ENCODE data around the gene NANOGP8. TPM values are rescaled to one million over a fixed set of nuclear protein-coding genes. Genes with fewer than 3 reads are reported as not detected.

NANOGP8 gene
- total and polyA plus RNA-seq, 4 donors: 0.61 to 1.0 TPM; not detected in 2

DNA sequence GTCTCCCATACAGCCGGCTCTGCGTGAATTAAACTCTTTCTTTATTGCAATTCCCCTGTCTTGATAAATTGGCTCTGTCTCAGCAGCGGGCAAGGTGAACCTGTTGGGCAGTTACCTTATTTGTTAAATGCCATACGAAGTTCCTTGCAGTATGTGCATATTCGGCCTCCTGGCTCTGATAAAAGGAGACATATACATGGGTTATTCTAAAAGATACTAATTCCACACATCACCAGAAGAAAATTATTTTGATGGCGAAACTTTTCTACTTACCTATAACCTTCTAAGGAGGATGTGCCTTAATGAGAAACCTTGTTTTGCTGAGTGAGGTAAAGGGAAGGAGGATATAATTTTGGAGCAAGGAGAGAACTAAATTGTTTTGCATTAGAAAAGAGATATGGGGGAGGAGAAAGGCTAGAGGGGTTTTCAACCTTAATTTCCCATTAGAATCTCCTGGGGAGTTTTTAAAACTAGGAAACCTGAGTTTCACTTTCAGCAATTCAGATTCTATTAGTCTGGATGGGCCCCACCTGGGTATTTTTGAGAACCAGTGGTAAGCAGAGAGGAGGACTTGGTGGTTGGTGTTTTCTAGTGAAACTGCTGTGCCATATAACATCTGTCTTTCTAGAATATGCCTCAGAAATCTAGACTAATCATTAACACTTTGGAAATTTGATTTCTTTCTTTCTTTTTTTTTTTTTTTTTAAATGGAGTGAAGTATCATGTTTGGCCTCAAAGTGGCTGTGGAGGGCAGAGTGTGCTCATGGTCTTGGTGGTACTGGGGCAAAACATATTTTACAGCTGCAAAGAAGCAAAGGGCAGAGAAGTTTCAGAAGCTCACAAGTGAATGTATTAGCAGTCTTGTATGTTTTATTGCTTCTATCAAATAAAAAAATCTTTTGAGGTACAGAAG, 23.0 kb downstream of the NANOGP8 start:
- Histone ChIP-seq H3K36me3 (ENCODE audit: control insufficient read depth, insufficient read depth, low read length) (no peaks in the 10 kb centered on the region), H3K27me3 (ENCODE audit: control insufficient read depth, insufficient read depth, low read length) (no peaks in the 10 kb centered on the region), H3K9me3 (ENCODE audit: control insufficient read depth, insufficient read depth, low read length) (no peaks in the 10 kb centered on the region), H3K4me3 (ENCODE audit: low read depth, low read length) (no peak overlapping the region), H3K4me1 (ENCODE audit: control insufficient read depth, insufficient read depth, low read length) (no peaks in the 10 kb centered on the region), H3K27ac (ENCODE audit: low read depth, low read length) (no peak overlapping the region)
- whole genome bisulfite sequencing (ENCODE audit: insufficient coverage): 56% methylated on average over 3 of the region's 6 CpGs
- peak in 1 of 6 donors; percentile 25 for DNase-seq (ENCODE audit: low read depth in 4 of 6, low spot score in 6 of 6)

DNA sequence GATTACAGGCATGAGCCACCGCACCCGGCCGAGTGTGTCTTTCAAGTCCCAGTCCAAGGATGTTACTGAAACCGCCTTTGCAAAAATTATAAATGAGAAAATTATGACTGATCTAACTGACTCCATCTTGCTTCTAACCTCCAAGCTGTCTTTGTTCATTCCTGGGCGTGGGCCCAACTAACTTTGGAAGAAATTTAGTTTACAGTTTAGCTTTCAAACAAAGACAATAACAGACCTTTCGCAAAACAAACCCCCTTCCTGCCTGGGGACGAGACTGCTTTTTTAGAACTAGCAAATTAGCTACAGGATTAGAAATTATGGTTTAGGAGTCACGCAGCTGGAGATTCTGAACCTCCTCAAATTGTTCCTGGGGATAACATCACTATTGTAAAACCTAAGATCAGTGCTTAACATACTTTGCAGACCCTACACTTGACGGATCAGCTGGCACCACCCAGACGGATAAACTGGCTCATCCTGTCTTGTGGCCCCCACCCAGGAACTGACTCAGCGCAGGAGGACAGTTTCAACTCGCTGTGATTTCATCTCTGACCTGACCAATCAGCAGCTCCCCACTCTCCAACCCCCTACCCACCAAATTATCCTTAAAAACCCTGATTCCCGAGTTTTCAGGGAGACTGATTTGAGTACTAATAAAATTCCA, 23.8 kb downstream of the NANOGP8 start:
- WGBS (ENCODE audit: insufficient coverage): 51% methylated on average over 5 of the region's 13 CpGs
- Histone ChIP-seq H3K27me3 (ENCODE audit: control insufficient read depth, insufficient read depth, low read length) (no peaks in the 10 kb centered on the region), H3K36me3 (ENCODE audit: control insufficient read depth, insufficient read depth, low read length) (no peaks in the 10 kb centered on the region), H3K27ac (ENCODE audit: low read depth, low read length) (no peak overlapping the region), H3K9me3 (ENCODE audit: control insufficient read depth, insufficient read depth, low read length) (no peaks in the 10 kb centered on the region), H3K4me3 (ENCODE audit: low read depth, low read length) (no peak overlapping the region), H3K4me1 (ENCODE audit: control insufficient read depth, insufficient read depth, low read length) (no peaks in the 10 kb centered on the region)
- no peak for DNase-seq (ENCODE audit: low read depth in 4 of 6, low spot score in 6 of 6)

DNA sequence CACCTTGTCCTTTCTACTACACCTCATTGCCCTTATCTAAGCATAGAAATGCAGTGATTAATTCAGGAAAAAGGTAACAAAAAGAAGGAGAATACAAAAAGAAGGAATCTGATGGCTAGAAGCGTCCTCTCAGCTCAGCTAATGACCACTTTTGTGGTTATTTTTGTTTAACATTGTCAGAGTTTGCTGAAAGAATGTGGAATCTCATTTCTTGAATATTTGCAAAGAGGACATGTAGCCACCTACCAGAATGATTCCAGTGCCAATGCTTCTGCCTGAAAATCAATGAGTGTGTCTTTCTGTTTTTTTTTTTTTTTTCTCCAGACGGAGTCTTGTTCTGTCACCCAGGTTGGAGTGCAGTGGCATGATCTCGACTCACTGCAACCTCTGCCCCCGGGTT, 24.5 kb downstream of the NANOGP8 start:
- no peak for DNase-seq (ENCODE audit: low read depth in 4 of 6, low spot score in 6 of 6)
- Histone ChIP-seq H3K4me3 (ENCODE audit: low read depth, low read length) (no peak overlapping the region), H3K27me3 (ENCODE audit: control insufficient read depth, insufficient read depth, low read length) (no peaks in the 10 kb centered on the region), H3K36me3 (ENCODE audit: control insufficient read depth, insufficient read depth, low read length) (no peaks in the 10 kb centered on the region), H3K9me3 (ENCODE audit: control insufficient read depth, insufficient read depth, low read length) (no peaks in the 10 kb centered on the region), H3K4me1 (ENCODE audit: control insufficient read depth, insufficient read depth, low read length) (no peaks in the 10 kb centered on the region), H3K27ac (ENCODE audit: low read depth, low read length) (no peak overlapping the region)
- WGBS (ENCODE audit: insufficient coverage): 78% methylated on average over 4 of the region's 4 CpGs

DNA sequence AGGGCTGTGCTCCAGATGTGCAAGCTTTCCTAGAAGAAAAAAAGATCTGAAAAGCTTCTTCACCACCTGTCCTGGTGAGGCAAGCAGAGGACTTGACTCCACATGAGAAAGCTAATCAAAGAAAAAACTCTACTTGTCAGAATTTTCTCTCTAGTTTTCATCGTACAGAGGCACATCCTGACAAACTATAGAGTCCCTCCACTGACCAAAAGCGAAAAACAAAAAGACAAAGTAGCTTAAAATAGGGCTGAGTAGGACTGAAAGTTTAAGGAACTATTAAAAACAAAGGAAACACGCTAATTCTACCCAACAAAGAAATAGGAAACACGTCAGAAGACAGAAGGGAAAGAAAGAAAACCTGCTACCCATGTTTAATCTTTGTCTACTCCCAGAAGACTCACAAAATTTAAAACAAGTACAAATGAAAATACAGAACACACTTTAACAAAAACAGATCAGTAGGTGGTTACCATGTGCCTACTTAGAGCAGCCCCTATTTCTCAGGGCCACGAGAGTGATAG, 26.5 kb downstream of the NANOGP8 start:
- Histone ChIP-seq H3K4me1 (ENCODE audit: control insufficient read depth, insufficient read depth, low read length) (no peaks in the 10 kb centered on the region), H3K4me3 (ENCODE audit: low read depth, low read length) (no peak overlapping the region), H3K9me3 (ENCODE audit: control insufficient read depth, insufficient read depth, low read length) (no peaks in the 10 kb centered on the region), H3K36me3 (ENCODE audit: control insufficient read depth, insufficient read depth, low read length) (no peaks in the 10 kb centered on the region), H3K27ac (ENCODE audit: low read depth, low read length) (no peak overlapping the region), H3K27me3 (ENCODE audit: control insufficient read depth, insufficient read depth, low read length) (no peaks in the 10 kb centered on the region)
- WGBS (ENCODE audit: insufficient coverage): 83% methylated on average over 1 of the region's 5 CpGs
- DNase-seq (ENCODE audit: low read depth in 4 of 6, low spot score in 6 of 6): no peak

DNA sequence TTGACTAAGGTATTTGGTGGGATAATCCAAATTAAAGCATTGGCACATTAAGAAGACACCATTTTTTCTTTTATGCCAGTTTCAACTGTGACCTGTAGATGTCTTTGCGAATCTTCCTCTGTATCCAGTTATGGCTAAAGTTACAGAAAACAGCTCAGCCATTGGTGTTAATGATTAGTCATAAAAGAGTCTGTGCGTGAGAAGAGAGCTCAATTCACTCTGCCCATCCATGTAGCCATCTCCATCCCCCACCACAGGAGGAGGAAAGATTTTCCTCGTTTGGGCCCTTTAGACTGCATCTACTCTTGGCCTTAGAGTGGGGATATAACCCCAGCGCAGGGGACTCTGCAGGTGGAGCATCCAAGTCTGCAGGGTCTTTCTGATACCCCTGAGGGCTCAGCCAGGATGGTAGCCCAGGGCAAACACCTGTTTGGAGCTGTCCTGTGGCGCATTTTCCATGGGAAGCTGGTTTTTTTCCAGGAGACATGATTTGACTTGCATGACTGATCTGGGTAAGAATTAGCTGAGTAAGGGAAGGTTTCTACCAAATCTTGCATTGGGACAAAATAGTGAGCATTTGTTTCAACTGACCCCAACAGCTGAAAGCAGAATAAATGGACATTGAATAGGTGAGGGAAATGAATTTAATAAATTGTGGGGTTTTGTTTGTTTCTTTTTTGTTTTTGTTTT, 29.5 kb downstream of the NANOGP8 start:
- Histone ChIP-seq H3K4me1 (ENCODE audit: control insufficient read depth, insufficient read depth, low read length) (no peaks in the 10 kb centered on the region), H3K4me3 (ENCODE audit: low read depth, low read length) (no peak overlapping the region), H3K36me3 (ENCODE audit: control insufficient read depth, insufficient read depth, low read length) (no peaks in the 10 kb centered on the region), H3K27ac (ENCODE audit: low read depth, low read length) (no peak overlapping the region), H3K27me3 (ENCODE audit: control insufficient read depth, insufficient read depth, low read length) (no peaks in the 10 kb centered on the region), H3K9me3 (ENCODE audit: control insufficient read depth, insufficient read depth, low read length) (no peaks in the 10 kb centered on the region)
- DNase-seq (ENCODE audit: low read depth in 4 of 6, low spot score in 6 of 6): no peak
- WGBS (ENCODE audit: insufficient coverage): 93% methylated on average over 2 of the region's 5 CpGs

DNA sequence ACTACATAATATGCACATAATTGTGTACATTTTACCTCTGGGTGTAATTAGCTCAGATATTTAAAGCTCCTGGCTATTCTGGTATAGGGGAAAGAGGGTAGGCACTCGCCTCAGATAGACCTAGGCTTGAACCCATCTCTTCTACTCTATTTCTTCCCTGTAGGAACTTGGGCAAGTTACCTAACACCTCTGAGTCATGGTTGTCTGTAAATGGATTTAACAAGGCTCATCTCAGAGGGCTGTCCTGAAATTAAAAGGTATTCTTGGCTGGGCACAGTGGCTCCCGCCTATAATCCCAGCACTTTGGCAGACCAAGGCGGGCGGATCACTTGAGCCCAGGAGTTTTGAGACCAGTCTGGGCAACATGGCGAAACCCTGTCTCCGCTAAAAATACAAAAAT, 30.7 kb downstream of the NANOGP8 start:
- Histone ChIP-seq H3K4me3 (ENCODE audit: low read depth, low read length) (no peak overlapping the region), H3K36me3 (ENCODE audit: control insufficient read depth, insufficient read depth, low read length) (no peaks in the 10 kb centered on the region), H3K9me3 (ENCODE audit: control insufficient read depth, insufficient read depth, low read length) (no peaks in the 10 kb centered on the region), H3K27me3 (ENCODE audit: control insufficient read depth, insufficient read depth, low read length) (no peaks in the 10 kb centered on the region), H3K4me1 (ENCODE audit: control insufficient read depth, insufficient read depth, low read length) (no peaks in the 10 kb centered on the region), H3K27ac (ENCODE audit: low read depth, low read length) (no peak overlapping the region)
- DNase-seq (ENCODE audit: low read depth in 4 of 6, low spot score in 6 of 6): no peak
- whole genome bisulfite sequencing (ENCODE audit: insufficient coverage): 100% methylated on average over 5 of the region's 6 CpGs

DNA sequence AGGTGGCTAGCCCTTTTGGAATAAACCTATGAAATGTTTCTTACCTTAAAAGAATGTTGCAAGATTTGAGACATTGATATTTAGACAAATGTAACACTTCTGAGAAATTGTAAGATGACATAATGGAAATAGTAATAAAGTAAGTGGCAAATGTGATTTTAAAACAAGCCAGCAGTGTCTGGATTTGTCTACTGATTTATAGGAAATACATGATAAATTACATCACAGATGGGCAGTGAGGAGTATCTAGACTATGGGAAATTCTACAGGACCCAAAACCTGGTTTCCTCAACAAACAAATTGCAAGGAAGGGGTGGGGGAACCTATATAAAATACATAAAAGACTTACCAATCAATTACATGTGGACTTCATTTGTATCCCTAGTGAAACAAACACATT, 37.1 kb downstream of the NANOGP8 start:
- no peak overlapping the region for H3K4me3 ChIP-seq (ENCODE audit: low read depth, low read length)
- no peaks in the 10 kb centered on the region for H3K27me3 ChIP-seq (ENCODE audit: control insufficient read depth, insufficient read depth, low read length)
- no peak for DNase-seq (ENCODE audit: low read depth in 4 of 6, low spot score in 6 of 6)
- H3K27ac ChIP-seq (ENCODE audit: low read depth, low read length): no peak overlapping the region
- H3K36me3 ChIP-seq (ENCODE audit: control insufficient read depth, insufficient read depth, low read length): no peaks in the 10 kb centered on the region
- H3K4me1 ChIP-seq (ENCODE audit: control insufficient read depth, insufficient read depth, low read length): no peaks in the 10 kb centered on the region
- H3K9me3 ChIP-seq (ENCODE audit: control insufficient read depth, insufficient read depth, low read length): no peaks in the 10 kb centered on the region

DNA sequence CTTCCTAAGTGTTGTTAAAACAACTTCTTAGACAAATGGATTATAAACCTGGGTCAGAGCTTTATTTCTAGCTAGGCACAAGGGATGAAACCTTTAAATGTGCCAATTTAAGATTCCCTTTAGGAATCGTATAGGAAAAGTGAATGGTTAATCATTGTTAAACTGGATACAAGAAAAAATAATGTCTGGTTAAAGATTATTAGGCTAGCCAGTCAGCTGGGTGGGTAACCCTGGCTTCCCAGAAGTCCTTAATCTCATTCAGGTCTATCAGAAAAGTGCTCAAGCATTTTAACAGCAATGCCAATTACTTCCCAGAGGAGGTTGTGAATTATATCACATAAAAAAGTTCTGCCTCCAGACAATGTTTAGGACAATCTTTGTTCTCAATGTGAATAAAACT, 37.6 kb downstream of the NANOGP8 start:
- no peaks in the 10 kb centered on the region for H3K36me3 ChIP-seq (ENCODE audit: control insufficient read depth, insufficient read depth, low read length)
- no peaks in the 10 kb centered on the region for H3K4me1 ChIP-seq (ENCODE audit: control insufficient read depth, insufficient read depth, low read length)
- WGBS (ENCODE audit: insufficient coverage): no CpG with 5 or more reads among the region's 1 CpG
- no peaks in the 10 kb centered on the region for H3K27me3 ChIP-seq (ENCODE audit: control insufficient read depth, insufficient read depth, low read length)
- no peak for DNase-seq (ENCODE audit: low read depth in 4 of 6, low spot score in 6 of 6)
- H3K27ac ChIP-seq (ENCODE audit: low read depth, low read length): no peak overlapping the region
- no peak overlapping the region for H3K4me3 ChIP-seq (ENCODE audit: low read depth, low read length)
- no peaks in the 10 kb centered on the region for H3K9me3 ChIP-seq (ENCODE audit: control insufficient read depth, insufficient read depth, low read length)

DNA sequence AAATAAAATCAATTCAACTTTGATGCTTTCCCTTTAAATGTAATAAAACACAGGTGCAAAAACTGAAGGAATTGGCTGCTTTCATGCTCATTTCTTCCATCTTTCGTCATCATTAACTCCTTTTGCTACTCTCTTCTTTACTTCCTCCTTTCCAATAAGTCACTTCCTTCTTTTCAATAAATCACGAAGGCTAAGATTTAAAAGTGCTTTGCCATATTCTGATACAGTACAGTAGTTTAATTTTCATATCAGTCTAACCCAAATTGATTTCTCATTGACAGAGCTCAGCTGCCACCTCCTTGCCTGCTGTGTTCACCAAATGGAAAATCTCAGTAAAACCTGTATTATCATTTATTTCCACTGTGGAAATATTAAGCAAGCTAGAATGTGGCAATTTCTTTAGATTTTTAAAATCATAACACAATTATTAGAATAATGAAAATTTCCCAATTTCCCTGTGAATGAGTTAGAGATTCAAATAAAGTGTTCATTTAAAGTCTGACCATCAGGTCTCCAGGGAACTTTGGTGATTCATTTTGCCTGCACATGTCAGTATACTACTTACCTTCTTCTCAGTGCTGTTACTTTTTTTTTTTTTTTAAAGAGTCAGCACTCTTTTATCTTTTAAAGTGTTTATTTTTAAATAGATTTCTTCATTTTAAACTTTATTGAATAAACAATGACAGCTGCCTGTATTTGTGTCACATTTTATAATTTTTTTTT, 41.6 kb downstream of the NANOGP8 start:
- no peaks in the 10 kb centered on the region for H3K9me3 ChIP-seq (ENCODE audit: control insufficient read depth, insufficient read depth, low read length)
- no CpG with 5 or more reads among the region's 2 CpGs for WGBS (ENCODE audit: insufficient coverage)
- H3K4me3 ChIP-seq (ENCODE audit: low read depth, low read length): no peak overlapping the region
- no peaks in the 10 kb centered on the region for H3K36me3 ChIP-seq (ENCODE audit: control insufficient read depth, insufficient read depth, low read length)
- H3K27ac ChIP-seq (ENCODE audit: low read depth, low read length): no peak overlapping the region
- no peaks in the 10 kb centered on the region for H3K27me3 ChIP-seq (ENCODE audit: control insufficient read depth, insufficient read depth, low read length)
- H3K4me1 ChIP-seq (ENCODE audit: control insufficient read depth, insufficient read depth, low read length): no peaks in the 10 kb centered on the region
- DNase-seq (ENCODE audit: low read depth in 4 of 6, low spot score in 6 of 6): peak in 1 of 6 donors; percentile 47
